Caco-2 (cell line): Measurements from ENCODE around the gene SHLD1. TPM values are rescaled to one million over a fixed set of nuclear protein-coding genes. Genes with fewer than 3 reads are reported as not detected.

Source experiments
- BruUV-seq: library from RNA; stranded (reverse); fragments of 400-500 nt; replicated peaks from 2 replicates; lab custom pipeline; 2021; lab: Mats Ljungman, UMichigan
- CTCF ChIA-PET: fragments of 300-600 bp; sonication (Branson Sonifier 250); formaldehyde crosslinking; loops from one replicate; lab custom pipeline; 2022; ENCODE audit warnings: antibody characterized with exemption; lab: Charles Lee
- POLR2A ChIA-PET: fragments of 300-600 bp; sonication (Branson Sonifier 250); formaldehyde crosslinking; loops from one replicate; lab custom pipeline; 2022; ENCODE audit warnings: antibody characterized with exemption; lab: Charles Lee
- DNase-seq, 2 experiments: peaks; one replicate each; pipeline versions ENCODE4 v3.0.0 to v3.0.0-alpha.2; 2020 to 2022
- H3K27me3 ChIP-seq: replicated peaks from 2 replicates; pipeline ENCODE4 v1.6.0; 2011; ENCODE audit warnings: low read length; ENCODE audit not compliant: control insufficient read depth, insufficient read depth
- H3K36me3 ChIP-seq: 2 replicates; pipeline ENCODE4 v1.5.1; 2011; ENCODE audit warnings: low read length; ENCODE audit not compliant: control insufficient read depth, insufficient read depth
- H3K4me1 ChIP-seq: fragments of 250-450 bp; sonication (Bioruptor Pico); 2 replicates; pipeline ENCODE4 v1.5.1; 2020; ENCODE audit warnings: mild to moderate bottlenecking
- H3K4me3 ChIP-seq: 2 replicates; pipeline ENCODE4 v1.5.1; 2011; ENCODE audit warnings: low read depth, mild to moderate bottlenecking, control low read depth, low read length
- H3K9me3 ChIP-seq: fragments of 250-450 bp; sonication (Bioruptor Pico); 2 replicates; pipeline ENCODE4 v1.5.1; 2020; ENCODE audit warnings: mild to moderate bottlenecking, moderate library complexity
- H3K27ac Mint-ChIP-seq: one replicate; pipeline ENCODE4 v1.8.0; 2022; ENCODE audit warnings: mixed read lengths; ENCODE audit not compliant: unreplicated experiment
- H3K27me3 Mint-ChIP-seq: one replicate; pipeline ENCODE4 v1.8.0; 2022; ENCODE audit warnings: mixed read lengths; ENCODE audit not compliant: insufficient read depth, unreplicated experiment
- H3K36me3 Mint-ChIP-seq: one replicate; pipeline ENCODE4 v1.8.0; 2022; ENCODE audit warnings: mild to moderate bottlenecking, mixed read lengths; ENCODE audit not compliant: insufficient read depth, unreplicated experiment
- H3K4me1 Mint-ChIP-seq: one replicate; pipeline ENCODE4 v1.8.0; 2022; ENCODE audit warnings: low read depth, mixed read lengths; ENCODE audit not compliant: unreplicated experiment
- H3K4me3 Mint-ChIP-seq: one replicate; pipeline ENCODE4 v1.8.0; 2022; ENCODE audit warnings: mild to moderate bottlenecking, moderate library complexity, mixed read lengths; ENCODE audit not compliant: unreplicated experiment
- H3K9me3 Mint-ChIP-seq: one replicate; pipeline ENCODE4 v1.8.0; 2022; ENCODE audit warnings: mixed read lengths; ENCODE audit not compliant: unreplicated experiment
- CTCF ChIP-seq, 2 experiments: fragments of 200-600 bp in 1 of 2; IDR thresholded peaks; 1 replicate in 1 of 2; 2 replicates in 1 of 2; pipeline versions ENCODE4 v1.5.1 to v1.8.0; 2011 to 2022; ENCODE audit warnings: antibody characterized with exemption in 1 of 2, control low read depth in 1 of 2, inconsistent platforms in 1 of 2, low read depth in 1 of 2, low read length in 1 of 2, mild to moderate bottlenecking in 1 of 2, moderate library complexity in 1 of 2; ENCODE audit not compliant: insufficient read depth in 1 of 2, severe bottlenecking in 1 of 2, unreplicated experiment in 1 of 2
- intact Hi-C: fragments of 100-400 bp; cut with micrococcal nuclease; formaldehyde crosslinking; loops from one replicate; pipeline ENCODE4 v1.10.0; 2022; ENCODE audit not compliant: unreplicated experiment
- total RNA-seq: library from RNA; stranded (reverse); gene quantifications from 2 replicates; pipeline ENCODE4 v1.2.3, GENCODE V29; 2022

Gene SHLD1
- total RNA-seq, 1 experiment from 2014 or later: 4.8 TPM

DNA sequence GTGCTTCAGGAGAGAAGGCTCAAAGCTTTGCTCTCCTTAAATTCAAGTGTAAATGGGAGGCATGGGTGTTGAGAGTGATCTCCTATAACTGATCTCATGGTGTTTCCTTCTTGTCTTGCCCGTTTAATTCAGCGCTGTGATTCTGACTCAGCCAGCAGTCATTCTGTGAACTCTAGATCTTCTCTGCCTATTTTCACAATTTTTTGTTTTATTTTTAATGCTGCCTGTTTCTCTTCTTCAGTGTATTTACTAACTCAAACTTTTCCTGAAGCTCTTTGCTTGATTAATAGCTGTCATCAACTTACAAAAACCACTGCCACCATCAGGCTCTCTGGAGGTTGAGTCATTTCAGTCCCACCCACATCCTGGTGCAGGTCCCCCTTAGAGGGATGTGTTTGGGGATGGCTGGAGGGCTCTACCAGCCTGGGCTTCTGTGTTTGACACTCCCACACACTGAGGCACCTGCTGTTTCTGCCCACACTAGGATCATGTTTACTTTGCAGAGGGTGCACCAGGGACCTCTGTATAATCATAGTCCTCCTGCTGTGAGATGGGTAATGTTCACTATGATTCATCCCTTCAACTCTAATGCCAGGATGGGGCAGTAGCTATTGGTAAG is 94.0 kb downstream of the SHLD1 start:
- H3K36me3 ChIP-seq: no peaks in the 10 kb centered on the region
- BruUV-seq: no TSS peak
- Mint-ChIP-seq H3K27me3 (no peaks in the 10 kb centered on the region), H3K9me3 (peaks cover 14% of the 10 kb centered on the region), H3K27ac (no peak overlapping the region), H3K36me3 (no peaks in the 10 kb centered on the region), H3K4me1 (no peaks in the 10 kb centered on the region), H3K4me3 (no peak overlapping the region)
- no peak for DNase-seq
- no peaks in the 10 kb centered on the region for H3K4me1 ChIP-seq
- intact Hi-C loops: no loop called here
- no peaks in the 10 kb centered on the region for H3K27me3 ChIP-seq
- POLR2A ChIA-PET: no interaction called here
- no peak overlapping the region for H3K4me3 ChIP-seq
- CTCF ChIA-PET: no interaction called here
- H3K9me3 ChIP-seq: 0 out of 2 replicates have a peak, but pooled peaks cover 3% of the 10 kb centered on the region
- no peak for TF ChIP-seq CTCF (IDR thresholded peaks at IDR 0.05; ENCODE audit: insufficient read depth in 1 of 2, low read depth in 1 of 2, low read length in 1 of 2, severe bottlenecking in 1 of 2, unreplicated experiment in 1 of 2)

DNA sequence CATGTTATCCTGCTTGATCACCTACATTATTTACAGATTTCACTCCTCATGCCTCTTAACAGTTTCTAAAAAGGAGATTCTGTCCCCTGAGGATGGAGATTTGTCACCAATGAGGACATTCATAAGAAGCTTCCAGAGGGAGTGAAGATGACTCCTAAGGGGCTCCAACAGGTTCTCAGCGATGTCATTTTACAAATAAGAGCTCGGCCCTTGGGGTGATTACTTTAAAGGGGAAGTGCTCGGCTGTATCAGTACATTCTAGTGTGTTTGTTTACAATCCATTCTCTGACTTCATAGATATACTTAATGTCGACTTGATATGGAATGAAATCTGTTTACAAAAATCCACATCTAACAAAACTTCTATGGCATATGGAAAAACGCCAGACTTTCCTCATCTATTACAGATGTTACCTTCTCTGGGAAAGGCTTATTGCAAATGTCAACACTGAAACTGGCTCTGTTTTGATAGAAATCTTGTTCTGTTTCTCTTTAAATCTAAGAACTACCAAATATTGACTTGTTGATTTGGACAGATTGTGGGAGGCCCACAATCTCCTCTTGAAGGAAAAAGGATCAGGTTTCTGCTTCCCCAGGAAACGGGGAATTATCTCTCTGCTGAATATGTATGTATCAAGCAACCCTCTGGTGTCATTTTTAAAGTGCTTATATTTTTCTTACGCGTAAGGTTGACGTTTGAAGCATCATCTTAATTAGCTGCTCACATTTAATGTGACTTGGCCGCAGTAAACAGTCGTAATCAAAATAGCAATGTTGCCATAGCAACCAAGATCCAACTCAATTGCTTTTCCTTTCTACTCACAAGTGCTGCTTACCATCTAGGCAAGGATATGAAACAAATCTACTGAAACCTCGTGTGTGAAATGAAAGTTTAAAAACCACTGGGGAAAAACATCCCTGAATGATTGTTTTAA is 95.7 kb downstream of the SHLD1 start:
- Mint-ChIP-seq H3K4me1 (no peaks in the 10 kb centered on the region), H3K27ac (no peak overlapping the region), H3K27me3 (no peaks in the 10 kb centered on the region), H3K36me3 (no peaks in the 10 kb centered on the region), H3K4me3 (no peak overlapping the region), H3K9me3 (peaks cover 14% of the 10 kb centered on the region)
- no TSS peak for BruUV-seq
- no peak for DNase-seq
- intact Hi-C loops: no loop called here
- no peaks in the 10 kb centered on the region for H3K4me1 ChIP-seq
- 0 out of 2 replicates have a peak, but pooled peaks cover 3% of the 10 kb centered on the region for H3K9me3 ChIP-seq
- ChIA-PET CTCF (no interaction called here), POLR2A (no interaction called here)
- H3K4me3 ChIP-seq: no peak overlapping the region
- H3K36me3 ChIP-seq: no peaks in the 10 kb centered on the region; the same call in 1 of the 2 replicates
- no peaks in the 10 kb centered on the region for H3K27me3 ChIP-seq
- no peak for TF ChIP-seq CTCF (IDR thresholded peaks at IDR 0.05; ENCODE audit: insufficient read depth in 1 of 2, low read depth in 1 of 2, low read length in 1 of 2, severe bottlenecking in 1 of 2, unreplicated experiment in 1 of 2)

DNA sequence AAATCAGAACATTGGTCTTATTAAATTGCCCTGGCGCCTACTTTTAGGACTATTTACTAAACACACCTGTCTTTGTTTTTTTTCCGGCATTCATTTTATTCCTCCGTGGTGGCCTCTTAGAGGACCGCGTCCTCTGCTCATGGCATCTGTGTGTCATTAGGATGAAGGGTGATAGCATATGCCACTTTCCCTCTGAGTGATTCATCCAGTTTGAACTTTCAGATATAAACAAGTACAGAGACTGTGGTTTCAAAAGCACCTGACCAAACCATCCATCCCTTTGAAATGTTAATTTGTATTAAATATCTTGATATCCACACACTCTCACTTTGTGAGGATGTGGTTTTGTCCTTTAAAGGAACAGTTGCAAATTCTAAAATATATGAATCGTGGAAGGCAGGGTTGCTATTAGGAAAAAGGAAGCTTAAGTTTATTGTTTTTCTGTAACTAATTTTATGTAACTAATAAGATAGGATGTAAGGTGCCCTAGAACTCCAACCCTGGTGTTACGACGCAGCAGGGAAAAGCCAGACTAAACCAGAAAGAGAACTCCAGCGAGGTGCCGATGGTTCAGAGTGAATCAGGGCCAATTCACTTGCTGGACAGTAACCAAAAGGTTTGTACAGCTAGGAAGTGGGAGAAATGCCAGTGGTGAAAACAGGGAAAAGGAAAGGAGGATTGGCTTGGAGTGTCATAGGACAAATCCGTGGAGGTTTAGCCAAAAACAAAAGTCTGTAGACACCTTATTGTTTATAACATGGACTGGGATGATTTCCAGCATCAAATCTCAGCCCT is 98.7 kb downstream of the SHLD1 start:
- POLR2A ChIA-PET: no interaction called here
- no TSS peak for BruUV-seq
- H3K4me3 ChIP-seq: no peak overlapping the region
- H3K36me3 ChIP-seq: no peaks in the 10 kb centered on the region; the same call in 1 of the 2 replicates
- H3K4me1 ChIP-seq: no peaks in the 10 kb centered on the region
- TF ChIP-seq CTCF (IDR thresholded peaks at IDR 0.05; ENCODE audit: insufficient read depth in 1 of 2, low read depth in 1 of 2, low read length in 1 of 2, severe bottlenecking in 1 of 2, unreplicated experiment in 1 of 2): no peak
- no peaks in the 10 kb centered on the region for H3K9me3 Mint-ChIP-seq
- intact Hi-C loops: no loop called here
- no peaks in the 10 kb centered on the region for H3K27me3 ChIP-seq
- no peak for DNase-seq
- H3K27me3 Mint-ChIP-seq: no peaks in the 10 kb centered on the region
- no peaks in the 10 kb centered on the region for H3K4me1 Mint-ChIP-seq
- H3K9me3 ChIP-seq: no peaks in the 10 kb centered on the region
- no peak overlapping the region for H3K4me3 Mint-ChIP-seq
- CTCF ChIA-PET: no interaction called here
- no peaks in the 10 kb centered on the region for H3K36me3 Mint-ChIP-seq
- no peak overlapping the region for H3K27ac Mint-ChIP-seq
